CD4-positive, alpha-beta T cell (primary cell): ENCODE measurements around the gene AP3M1. TPM values are rescaled to one million over a fixed set of nuclear protein-coding genes. Genes with fewer than 3 reads are reported as not detected.

ENCODE experiments used
- ATAC-seq: fragments of 200-7000 bp; cut with Tn5 transposase; one replicate; pipeline ENCODE4 v1.10.0; 2022; ENCODE audit warnings: mild to moderate bottlenecking; ENCODE audit not compliant: poor library complexity
- CTCF ChIA-PET: fragments of 350-600 bp; sonication (Branson Sonifier 250); formaldehyde crosslinking; loops from one replicate; lab custom pipeline; 2021; ENCODE audit warnings: antibody characterized with exemption, inconsistent platforms; lab: Charles Lee
- POLR2A ChIA-PET: fragments of 350-600 bp; sonication (Branson Sonifier 250); formaldehyde crosslinking; loops from one replicate; lab custom pipeline; 2021; ENCODE audit warnings: antibody characterized with exemption, inconsistent platforms; lab: Charles Lee
- DNase-seq, 14 experiments: peaks; one replicate each; pipeline ENCODE4 v3.0.0-alpha.2; 2013 to 2020; ENCODE audit warnings: mixed read lengths in 2 of 14
- H3K27ac ChIP-seq, 2 donors: one replicate each; pipeline versions ENCODE4 v1.5.1 to v1.7.0; 2013; ENCODE audit warnings: low read length in 2 of 2, low read depth in 1 of 2, mild to moderate bottlenecking in 1 of 2
- H3K27me3 ChIP-seq, 2 experiments: 1 replicate in 1 of 2; 2 replicates in 1 of 2; pipeline versions ENCODE4 v1.6.1 to v1.7.0; 2013; ENCODE audit warnings: low read length in 2 of 2, control low read depth in 1 of 2, mild to moderate bottlenecking in 1 of 2, moderate library complexity in 1 of 2; ENCODE audit not compliant: insufficient read depth in 2 of 2, control insufficient read depth in 1 of 2
- H3K36me3 ChIP-seq: one replicate; pipeline ENCODE4 v1.6.1; 2013; ENCODE audit warnings: low read length, control low read depth; ENCODE audit not compliant: insufficient read depth
- H3K4me1 ChIP-seq: one replicate; pipeline ENCODE4 v1.6.1; 2013; ENCODE audit warnings: low read length, control low read depth; ENCODE audit not compliant: insufficient read depth
- H3K4me3 ChIP-seq: one replicate; pipeline ENCODE4 v1.5.1; 2013; ENCODE audit warnings: mild to moderate bottlenecking, low read length, moderate library complexity
- H3K9me3 ChIP-seq, 2 experiments: 1 replicate in 1 of 2; 2 replicates in 1 of 2; pipeline versions ENCODE4 v1.6.1 to v1.7.0; 2013; ENCODE audit warnings: low read length in 2 of 2, mild to moderate bottlenecking in 2 of 2, control low read depth in 1 of 2, moderate library complexity in 1 of 2; ENCODE audit not compliant: control insufficient read depth in 1 of 2, insufficient read depth in 1 of 2
- H3K27ac Mint-ChIP-seq: one replicate; pipeline ENCODE4 v1.8.0; 2020; ENCODE audit warnings: mixed read lengths
- H3K27me3 Mint-ChIP-seq: one replicate; pipeline ENCODE4 v1.8.0; 2021; ENCODE audit warnings: mixed read lengths
- H3K36me3 Mint-ChIP-seq: one replicate; pipeline ENCODE4 v1.8.0; 2021; ENCODE audit warnings: low read depth, mixed read lengths
- H3K4me1 Mint-ChIP-seq: one replicate; pipeline ENCODE4 v1.8.0; 2021; ENCODE audit warnings: low read depth, mixed read lengths
- H3K4me3 Mint-ChIP-seq: one replicate; pipeline ENCODE4 v1.8.0; 2020; ENCODE audit warnings: mild to moderate bottlenecking, mixed read lengths
- H3K9me3 Mint-ChIP-seq: one replicate; pipeline ENCODE4 v1.8.0; 2020; ENCODE audit warnings: mixed read lengths
- intact Hi-C, 2 experiments: fragments of 100-400 bp; cut with DNase I in 1 of 2; cut with micrococcal nuclease in 1 of 2; formaldehyde crosslinking; loops; one replicate each; pipeline versions ENCODE4 v1.15.1 to v1.9.0; 2023 to 2025; cut with DNase I, micrococcal nuclease
- total RNA-seq, 174 experiments: library from RNA in 2 of 174; stranded (reverse) in 2 of 174; gene quantifications; one replicate each; pipeline ENCODE4 v1.2.3 and lab custom pipeline; 2021 to 2026
- TF ChIP-seq, protein P1 (sequence below): fragments of 200-600 bp; IDR thresholded peaks from one replicate; pipeline ENCODE4 v1.8.0; 2022; ENCODE audit warnings: antibody characterized with exemption, mild to moderate bottlenecking

Gene AP3M1
- total RNA-seq, 2 experiments from 2014 or later = 14.8 to 17.6 TPM

GRCh38 chr10:74120911-74121310 lies 29.7 kb downstream of the AP3M1 start:
- POLR2A ChIA-PET = interaction anchor here (0.7 to 1.6 kb wide), 2 partner anchors 21 to 23 kb away, joined by 3 read pairs; no protein-coding TSS in a partner anchor
- H3K36me3 Mint-ChIP-seq = peaks cover 97% of the 10 kb centered on the region
- intact Hi-C loops = loop anchor here in 1 of 2 experiments (10.0 kb wide), 1 partner anchor 114 kb away; no protein-coding TSS in a partner anchor

GRCh38 chr10:74118804-74119203 lies 31.8 kb downstream of the AP3M1 start:
- Mint-ChIP-seq H3K36me3 (peaks cover 96% of the 10 kb centered on the region), H3K4me3 (no peak overlapping the region), H3K9me3 (no peaks in the 10 kb centered on the region), H3K27ac (peak overlapping the region; percentile 72), H3K4me1 (peaks cover 6% of the 10 kb centered on the region), H3K27me3 (no peaks in the 10 kb centered on the region)
- no peaks in the 10 kb centered on the region for H3K9me3 ChIP-seq
- intact Hi-C loops = no loop called here
- ATAC-seq (no peak), DNase-seq (no peak)
- H3K36me3 ChIP-seq = peaks cover 94% of the 10 kb centered on the region
- no peaks in the 10 kb centered on the region for H3K27me3 ChIP-seq
- ChIA-PET CTCF (interaction anchor here (1.4 kb wide), 1 partner anchor 9 kb away, joined by 3 read pairs; no protein-coding TSS in a partner anchor), POLR2A (no interaction called here)
- H3K4me1 ChIP-seq = peaks cover 4% of the 10 kb centered on the region
- TF ChIP-seq, protein P1, sequence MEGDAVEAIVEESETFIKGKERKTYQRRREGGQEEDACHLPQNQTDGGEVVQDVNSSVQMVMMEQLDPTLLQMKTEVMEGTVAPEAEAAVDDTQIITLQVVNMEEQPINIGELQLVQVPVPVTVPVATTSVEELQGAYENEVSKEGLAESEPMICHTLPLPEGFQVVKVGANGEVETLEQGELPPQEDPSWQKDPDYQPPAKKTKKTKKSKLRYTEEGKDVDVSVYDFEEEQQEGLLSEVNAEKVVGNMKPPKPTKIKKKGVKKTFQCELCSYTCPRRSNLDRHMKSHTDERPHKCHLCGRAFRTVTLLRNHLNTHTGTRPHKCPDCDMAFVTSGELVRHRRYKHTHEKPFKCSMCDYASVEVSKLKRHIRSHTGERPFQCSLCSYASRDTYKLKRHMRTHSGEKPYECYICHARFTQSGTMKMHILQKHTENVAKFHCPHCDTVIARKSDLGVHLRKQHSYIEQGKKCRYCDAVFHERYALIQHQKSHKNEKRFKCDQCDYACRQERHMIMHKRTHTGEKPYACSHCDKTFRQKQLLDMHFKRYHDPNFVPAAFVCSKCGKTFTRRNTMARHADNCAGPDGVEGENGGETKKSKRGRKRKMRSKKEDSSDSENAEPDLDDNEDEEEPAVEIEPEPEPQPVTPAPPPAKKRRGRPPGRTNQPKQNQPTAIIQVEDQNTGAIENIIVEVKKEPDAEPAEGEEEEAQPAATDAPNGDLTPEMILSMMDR = no peak
- no peak overlapping the region for H3K4me3 ChIP-seq
- no peak overlapping the region for H3K27ac ChIP-seq

More at GRCh38 chr10:74120911-74121310, 29.7 kb downstream of the AP3M1 start:
- CTCF ChIA-PET = interaction anchor here (0.6 kb wide), 1 partner anchor 49 kb away, joined by 3 read pairs; no protein-coding TSS in a partner anchor
- no peaks in the 10 kb centered on the region for H3K4me1 ChIP-seq
- no peak for DNase-seq
- no peak overlapping the region for H3K4me3 Mint-ChIP-seq
- TF ChIP-seq, protein P1 = no peak
- H3K4me3 ChIP-seq = no peak overlapping the region
- ATAC-seq = no peak
- H3K27ac ChIP-seq = no peak overlapping the region
- H3K9me3 Mint-ChIP-seq = no peaks in the 10 kb centered on the region
- H3K9me3 ChIP-seq = no peaks in the 10 kb centered on the region
- peaks cover under 1% of the 10 kb centered on the region for H3K4me1 Mint-ChIP-seq
- peak overlapping the region; percentile 11 for H3K27ac Mint-ChIP-seq
- H3K27me3 Mint-ChIP-seq = no peaks in the 10 kb centered on the region
- H3K27me3 ChIP-seq = no peaks in the 10 kb centered on the region
- H3K36me3 ChIP-seq = peaks cover 92% of the 10 kb centered on the region

- Histone ChIP-seq H3K27me3 (no peaks in the 10 kb centered on the region), H3K9me3 (no peaks in the 10 kb centered on the region), H3K36me3 (peaks cover 94% of the 10 kb centered on the region), H3K4me3 (no peak overlapping the region), H3K27ac (no peak overlapping the region), H3K4me1 (peaks cover 4% of the 10 kb centered on the region)
- DNase-seq = peak in 2 of 14 experiments; percentile 5 to 19
- ChIA-PET POLR2A (no interaction called here), CTCF (no interaction called here)
- Mint-ChIP-seq H3K27ac (peak overlapping the region; percentile 72), H3K36me3 (peaks cover 96% of the 10 kb centered on the region), H3K27me3 (no peaks in the 10 kb centered on the region), H3K4me1 (peaks cover 6% of the 10 kb centered on the region), H3K9me3 (no peaks in the 10 kb centered on the region), H3K4me3 (no peak overlapping the region)
- TF ChIP-seq, protein P1 = no peak
- intact Hi-C loops = no loop called here
- no peak for ATAC-seq
These were observed 32.9 kb downstream of the AP3M1 start for GRCh38 chr10:74117738-74118137.
